H1 (cell line): ENCODE data around the gene FADS3. TPM values are rescaled to one million over a fixed set of nuclear protein-coding genes. Genes with fewer than 3 reads are reported as not detected.

Experiments used
- CTCF ChIA-PET: fragments of 300-600 bp; sonication (Branson Sonifier 250); formaldehyde crosslinking; loops from one replicate; lab custom pipeline; 2021; ENCODE audit not compliant: partially characterized antibody; lab: Charles Lee
- POLR2A ChIA-PET: fragments of 300-600 bp; sonication (Branson Sonifier 250); formaldehyde crosslinking; loops from one replicate; lab custom pipeline; 2021; ENCODE audit warnings: inconsistent platforms; ENCODE audit not compliant: partially characterized antibody; lab: Charles Lee
- DNase-seq, 2 experiments: peaks; one replicate each; pipeline versions ENCODE4 v3.0.0 to v3.0.0-alpha.2; 2010 to 2022; ENCODE audit warnings: low spot score in 2 of 2, low read depth in 1 of 2, mixed read lengths in 1 of 2
- FAIRE-seq: peaks from 2 replicates; lab custom pipeline; 2011; peaks lifted over from hg19 to GRCh38; lab: Jason Lieb, UNC
- H2AFZ ChIP-seq: 2 replicates; pipeline ENCODE4 v1.8.1; 2012; ENCODE audit warnings: low read length, inconsistent platforms
- H2AK5ac ChIP-seq: 2 replicates; pipeline ENCODE4 v1.6.1; 2013; ENCODE audit warnings: low read depth, low read length
- H2BK120ac ChIP-seq: replicated peaks from 2 replicates; pipeline ENCODE3; 2013; ENCODE audit warnings: low read depth, low read length, inconsistent platforms
- H2BK12ac ChIP-seq: 2 replicates; pipeline ENCODE4 v1.6.1; 2013; ENCODE audit warnings: low read depth, low read length
- H2BK15ac ChIP-seq: 2 replicates; pipeline ENCODE4 v1.6.1; 2013; ENCODE audit warnings: low read length
- H2BK20ac ChIP-seq: 2 replicates; pipeline ENCODE4 v1.6.1; 2013; ENCODE audit warnings: low read length
- H2BK5ac ChIP-seq: 2 replicates; pipeline ENCODE4 v1.6.1; 2013; ENCODE audit warnings: low read depth, low read length
- H3K14ac ChIP-seq: 2 replicates; pipeline ENCODE4 v1.6.1; 2013; ENCODE audit warnings: inconsistent platforms; ENCODE audit not compliant: insufficient read length
- H3K18ac ChIP-seq: 2 replicates; pipeline ENCODE4 v1.6.1; 2013; ENCODE audit warnings: low read length; ENCODE audit errors: extremely low read depth
- H3K23ac ChIP-seq: 2 replicates; pipeline ENCODE4 v1.6.1; 2013; ENCODE audit warnings: inconsistent platforms; ENCODE audit not compliant: insufficient read length
- H3K23me2 ChIP-seq: 2 replicates; pipeline ENCODE4 v1.6.1; 2013; ENCODE audit warnings: low read depth, low read length
- H3K27ac ChIP-seq: 2 replicates; pipeline ENCODE4 v1.6.1; 2011; ENCODE audit warnings: low read depth, low read length, inconsistent platforms
- H3K27me3 ChIP-seq, 4 experiments: replicated peaks in 1 of 4; 1 replicate in 1 of 4; 2 replicates in 3 of 4; pipeline versions ENCODE4 v1.6.1 to v1.8.1; 2011 to 2013; ENCODE audit warnings: low read length in 3 of 4, mild to moderate bottlenecking in 3 of 4, inconsistent platforms in 2 of 4, mixed read lengths in 2 of 4, moderate library complexity in 1 of 4; ENCODE audit not compliant: control insufficient read depth in 3 of 4, insufficient read depth in 3 of 4; ENCODE audit errors: extremely low read depth in 1 of 4
- H3K36me3 ChIP-seq, 4 experiments: 2 replicates each; pipeline versions ENCODE4 v1.6.1 to v1.8.1; 2011 to 2013; ENCODE audit warnings: mild to moderate bottlenecking in 4 of 4, low read length in 3 of 4, moderate library complexity in 2 of 4, control low read depth in 1 of 4, inconsistent platforms in 1 of 4; ENCODE audit not compliant: insufficient read depth in 4 of 4, control insufficient read depth in 2 of 4
- H3K4ac ChIP-seq: replicated peaks from 2 replicates; pipeline ENCODE3; 2013; ENCODE audit warnings: low read length, low read depth, mixed read lengths, inconsistent platforms; ENCODE audit not compliant: insufficient read length
- H3K4me1 ChIP-seq, 4 experiments: replicated peaks in 1 of 4; 1 replicate in 1 of 4; 2 replicates in 3 of 4; pipeline versions ENCODE4 v1.6.1 to v1.8.1; 2011 to 2013; ENCODE audit warnings: low read length in 3 of 4, inconsistent platforms in 2 of 4, mixed read lengths in 1 of 4; ENCODE audit not compliant: insufficient read depth in 4 of 4, control insufficient read depth in 3 of 4
- H3K4me2 ChIP-seq, 2 experiments: 2 replicates each; pipeline versions ENCODE4 v1.6.1 to v1.8.1; 2011 to 2013; ENCODE audit warnings: low read depth in 2 of 2, low read length in 2 of 2, control low read depth in 1 of 2, inconsistent platforms in 1 of 2, mild to moderate bottlenecking in 1 of 2; ENCODE audit not compliant: insufficient read depth in 1 of 2
- H3K4me3 ChIP-seq, 4 experiments: fragments of 200-600, 300-600 bp in 1 of 4; sonication (generic), shearing (Covaris generic), sonication (Bioruptor Twin) in 1 of 4; 2 replicates each; pipeline versions ENCODE4 v1.5.1 to v1.8.1; 2011 to 2016; ENCODE audit warnings: low read length in 4 of 4, low read depth in 3 of 4, control low read depth in 2 of 4, inconsistent platforms in 2 of 4, mild to moderate bottlenecking in 2 of 4, mixed read lengths in 1 of 4, moderate library complexity in 1 of 4; ENCODE audit not compliant: insufficient read depth in 2 of 4; ENCODE audit errors: extremely low read depth in 1 of 4
- H3K56ac ChIP-seq: replicated peaks from 2 replicates; pipeline ENCODE3; 2013; ENCODE audit warnings: low read depth, mild to moderate bottlenecking, mixed read lengths, low read length, inconsistent platforms; ENCODE audit not compliant: insufficient read length
- H3K79me1 ChIP-seq: 2 replicates; pipeline ENCODE4 v1.6.1; 2013; ENCODE audit warnings: low read depth, low read length, control low read depth
- H3K79me2 ChIP-seq, 2 experiments: 2 replicates each; pipeline versions ENCODE4 v1.6.1 to v1.8.1; 2012 to 2013; ENCODE audit warnings: low read length in 2 of 2, mild to moderate bottlenecking in 2 of 2, inconsistent platforms in 1 of 2; ENCODE audit not compliant: insufficient read depth in 2 of 2, control insufficient read depth in 1 of 2
- H3K9ac ChIP-seq, 4 experiments: replicated peaks in 1 of 4; 1 replicate in 1 of 4; 2 replicates in 3 of 4; pipeline versions ENCODE4 v1.6.1 to v1.8.1; 2011 to 2013; ENCODE audit warnings: low read depth in 3 of 4, low read length in 3 of 4, control low read depth in 2 of 4, mild to moderate bottlenecking in 2 of 4, moderate library complexity in 2 of 4, inconsistent platforms in 1 of 4; ENCODE audit errors: extremely low read depth in 1 of 4
- H3K9me3 ChIP-seq, 2 experiments: 2 replicates each; pipeline versions ENCODE4 v1.6.1 to v1.8.1; 2012 to 2013; ENCODE audit warnings: mild to moderate bottlenecking in 2 of 2, moderate library complexity in 2 of 2, control low read depth in 1 of 2, inconsistent platforms in 1 of 2, low read depth in 1 of 2, low read length in 1 of 2, mixed read lengths in 1 of 2; ENCODE audit not compliant: insufficient read depth in 2 of 2
- H4K20me1 ChIP-seq, 2 experiments: replicated peaks in 1 of 2; 2 replicates each; pipeline versions ENCODE3 to v1.8.1; 2011 to 2013; ENCODE audit warnings: inconsistent platforms in 2 of 2, low read length in 2 of 2, mild to moderate bottlenecking in 1 of 2; ENCODE audit not compliant: insufficient read depth in 2 of 2, control insufficient read depth in 1 of 2
- H4K5ac ChIP-seq: 2 replicates; pipeline ENCODE4 v1.6.1; 2013; ENCODE audit warnings: low read length, low read depth, mixed read lengths, inconsistent platforms; ENCODE audit not compliant: insufficient read length
- H4K8ac ChIP-seq: 2 replicates; pipeline ENCODE4 v1.8.0; 2013; ENCODE audit warnings: mild to moderate bottlenecking, moderate library complexity, low read length, inconsistent platforms; ENCODE audit not compliant: insufficient read depth; ENCODE audit errors: extremely low read depth
- H4K91ac ChIP-seq: replicated peaks from 2 replicates; pipeline ENCODE3; 2013; ENCODE audit warnings: low read length, mixed read lengths, inconsistent platforms; ENCODE audit not compliant: insufficient read length
- E2F6 ChIP-seq: IDR thresholded peaks from 2 replicates; pipeline ENCODE4 v1.6.1; 2012; ENCODE audit warnings: inconsistent platforms
- EGR1 ChIP-seq: IDR thresholded peaks from 2 replicates; pipeline ENCODE4 v1.6.1; 2011; ENCODE audit warnings: low read depth, low read length, borderline replicate concordance
- EZH2 ChIP-seq: fragments of 200-600 bp; sonication (generic); IDR thresholded peaks from 2 replicates; pipeline ENCODE4 v1.7.1; 2012; ENCODE audit warnings: low read depth, mild to moderate bottlenecking, moderate library complexity, low read length, inconsistent platforms; ENCODE audit not compliant: severe bottlenecking
- JUN ChIP-seq: IDR thresholded peaks from 2 replicates; pipeline ENCODE4 v1.6.1; 2011; ENCODE audit warnings: low read depth, mild to moderate bottlenecking, improper control_type of control experiment, low read length
- MAX ChIP-seq: IDR thresholded peaks from 2 replicates; pipeline ENCODE4 v1.6.1; 2012; ENCODE audit warnings: inconsistent platforms
- POLR2A ChIP-seq, 2 experiments: IDR thresholded peaks; 1 replicate in 1 of 2; 2 replicates in 1 of 2; pipeline ENCODE4 v1.6.1; 2011; ENCODE audit warnings: low read depth in 2 of 2, low read length in 2 of 2, mild to moderate bottlenecking in 2 of 2; ENCODE audit errors: control extremely low read depth in 1 of 2
- RBBP5 ChIP-seq: IDR thresholded peaks from 2 replicates; pipeline ENCODE4 v1.7.1; 2012; ENCODE audit warnings: low read depth, mild to moderate bottlenecking, inconsistent platforms, low read length, moderate library complexity, borderline replicate concordance
- RFX5 ChIP-seq: IDR thresholded peaks from 2 replicates; pipeline ENCODE4 v1.6.1; 2011; ENCODE audit warnings: low read depth, low read length, improper control_type of control experiment, borderline replicate concordance
- SIRT6 ChIP-seq: IDR thresholded peaks from one replicate; pipeline ENCODE4 v1.7.1; 2012; ENCODE audit warnings: low read length, inconsistent platforms
- TAF1 ChIP-seq: IDR thresholded peaks from 2 replicates; pipeline ENCODE4 v1.6.1; 2011; ENCODE audit warnings: mild to moderate bottlenecking, low read depth, low read length
- TBP ChIP-seq: IDR thresholded peaks from 2 replicates; pipeline ENCODE4 v1.6.1; 2011; ENCODE audit warnings: low read depth, low read length, improper control_type of control experiment
- YY1 ChIP-seq: IDR thresholded peaks from 2 replicates; pipeline ENCODE4 v1.6.1; 2011; ENCODE audit warnings: low read depth, mild to moderate bottlenecking, low read length
- WGBS, 2 experiments: shearing (Covaris generic) in 1 of 2; methylation state at CpG; one replicate each; pipeline versions ENCODE4 v1.1.6 to v1.1.7; 2013 to 2015; ENCODE audit warnings: low lambda C conversion rate in 2 of 2, mixed read lengths in 2 of 2, inconsistent platforms in 1 of 2, low coverage in 1 of 2, missing lambda C conversion rate in 1 of 2; ENCODE audit not compliant: insufficient replicate concordance in 2 of 2, insufficient coverage in 1 of 2, insufficient read length in 1 of 2; ENCODE audit errors: extremely low coverage in 1 of 2, missing lambda C conversion rate in 1 of 2; 5-methylcytosine and 5-hydroxymethylcytosine counted together
- polyA plus RNA-seq, 7 experiments: library from polyadenylated mRNA; depleted of rRNA in 3 of 7; stranded (reverse) in 5 of 7; unstranded in 2 of 7; fragments of >200 nt in 5 of 7; fragments of 200-250 nt in 2 of 7; gene quantifications; 1 replicate in 5 of 7; 2 replicates in 1 of 7; 4 replicates in 1 of 7; pipeline versions ENCODE4 v1.2.1 to v1.2.3, GENCODE V29; 2011 to 2013; ENCODE audit warnings: missing spikeins in 2 of 7, mixed read lengths in 2 of 7
- total RNA-seq: library from RNA; stranded (reverse); fragmentation: NEBNext Ultra II Directional; extraction: Animal tissue kit (Norgen Biotek cat#: 25700); gene quantifications from 2 replicates; pipeline ENCODE4 v1.2.1, GENCODE V29; 2021

FADS3 gene
- total and polyA plus RNA-seq, 2 of the 8 experiments (the other 6 are each of a cell fraction or from before 2014, with no cell fraction given) = 43.8 to 76.3 TPM

- POLR2A ChIA-PET = interaction anchor here (0.8 to 9.9 kb wide), 7 partner anchors 11 to 141 kb away, joined by 3 to 210 read pairs (median 5); partner anchors contain the start of genes FADS1, FEN1 and FTH1
- CTCF ChIA-PET = interaction anchor here (0.7 to 3.2 kb wide), 3 partner anchors 9 to 197 kb away, joined by 3 to 16 read pairs (median 7); partner anchors contain the start of gene FADS1
- Histone ChIP-seq H3K4ac (peak overlapping the region; percentile 30), H4K20me1 (peaks cover 7 to 17% of the 10 kb centered on the region in 2 experiments), H2BK12ac (no peak overlapping the region), H3K36me3 (peaks cover 0 to 3% (median 2%) of the 10 kb centered on the region in 4 experiments; a peak in 2 of 8 replicates), H2BK15ac (peak overlapping the region; percentile 11; the same call in 1 of the 2 replicates), H3K23ac (no peak overlapping the region), H3K56ac (peak overlapping the region; percentile 94), H3K4me1 (peaks cover 9 to 22% (median 15%) of the 10 kb centered on the region in 4 experiments), H3K27me3 (no peaks in the 10 kb centered on the region), H3K18ac (peak overlapping the region; percentile 66), H3K27ac (peak overlapping the region; percentile 74), H3K79me2 (peaks cover 29 to 39% of the 10 kb centered on the region in 2 experiments), H3K9ac (peak overlapping the region; percentile 63 to 87 (median 80)), H4K5ac (peak overlapping the region; percentile 86), H3K14ac (no peak overlapping the region), H2AFZ (no peak overlapping the region), H3K4me2 (peak overlapping the region; percentile 96 to 98), H3K23me2 (peaks cover 14% of the 10 kb centered on the region), H4K8ac (peak overlapping the region; percentile 90; the same call in 1 of the 2 replicates), H4K91ac (peak overlapping the region; percentile 83), H2AK5ac (0 out of 2 replicates have a peak overlapping the region, but pooled peaks have one; percentile 42), H2BK20ac (no peak overlapping the region), H3K9me3 (no peaks in the 10 kb centered on the region), H3K4me3 (peak overlapping the region; percentile 77 to 96 (median 86)), H2BK120ac (peak overlapping the region; percentile 70), H2BK5ac (peak overlapping the region; percentile 71), H3K79me1 (peaks cover 8% of the 10 kb centered on the region)
- DNase-seq (peak in 1 of 2 experiments; percentile 54), FAIRE-seq (no peak)
- WGBS, 2 experiments = 26% methylated on average over 19 of the region's 23 CpGs; no CpG with 5 or more reads in 1 of the 2 experiments
- TF ChIP-seq TBP = peak; percentile 16
- TF ChIP-seq RFX5 = no peak
- TF ChIP-seq POLR2A (IDR thresholded peaks at IDR 0.05; ENCODE audit: control extremely low read depth in 1 of 2, low read depth in 2 of 2, low read length in 2 of 2) = peak in 1 of 2 experiments; percentile 49; a peak in 2 of 3 replicates
- peak; percentile 44; the same call in 1 of the 2 replicates for TF ChIP-seq TAF1
- no peak for TF ChIP-seq EZH2
- peak; percentile 80 for TF ChIP-seq YY1
- TF ChIP-seq RBBP5 = no peak
- no peak for TF ChIP-seq EGR1
- TF ChIP-seq SIRT6 = no peak
- TF ChIP-seq MAX = peak; percentile 65
- TF ChIP-seq JUN = no peak
- TF ChIP-seq E2F6 = no peak
These were observed 64.3 kb downstream of the FADS3 start for GRCh38 chr11:61826930-61827570.
